Uterus (tissue), 2 donors: Measurements from ENCODE around the gene MXRA7.

Source experiments
- POLR2A ChIP-seq, 2 donors: fragments of 450-650 bp; IDR thresholded peaks; one replicate each; pipeline ENCODE4 v1.6.1; 2016; ENCODE audit warnings: antibody characterized with exemption in 2 of 2, mild to moderate bottlenecking in 1 of 2, moderate library complexity in 1 of 2
- TF ChIP-seq, protein P1 (sequence below), 4 experiments: fragments of 200-600 bp in 2 of 4; fragments of 450-650 bp in 2 of 4; sonication (generic) in 2 of 4; IDR thresholded peaks; one replicate each; pipeline ENCODE4 v1.5.1; 2016 to 2019; ENCODE audit warnings: antibody characterized with exemption in 4 of 4, mild to moderate bottlenecking in 2 of 4, moderate library complexity in 1 of 4

DNA sequence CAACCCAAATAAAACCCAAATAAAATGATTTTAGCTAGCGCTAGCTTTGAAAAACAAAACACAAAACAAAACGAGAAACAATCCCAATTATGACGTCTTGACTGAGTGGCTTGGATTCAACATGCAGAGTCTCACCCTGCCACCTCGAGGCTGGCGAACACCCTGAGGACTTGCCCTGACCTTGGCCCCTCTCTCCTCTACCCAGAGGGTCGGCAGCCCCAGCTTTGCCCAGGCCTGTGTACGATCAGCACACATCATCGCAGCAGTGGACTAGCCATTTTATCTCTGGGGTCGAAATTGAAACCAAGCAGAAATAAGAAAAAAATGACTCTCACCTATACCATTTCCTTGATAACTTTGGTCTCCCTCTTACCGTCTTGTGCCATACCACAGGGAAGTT lies 10.7 kb upstream of the MXRA7 start:
- TF ChIP-seq, protein P1, sequence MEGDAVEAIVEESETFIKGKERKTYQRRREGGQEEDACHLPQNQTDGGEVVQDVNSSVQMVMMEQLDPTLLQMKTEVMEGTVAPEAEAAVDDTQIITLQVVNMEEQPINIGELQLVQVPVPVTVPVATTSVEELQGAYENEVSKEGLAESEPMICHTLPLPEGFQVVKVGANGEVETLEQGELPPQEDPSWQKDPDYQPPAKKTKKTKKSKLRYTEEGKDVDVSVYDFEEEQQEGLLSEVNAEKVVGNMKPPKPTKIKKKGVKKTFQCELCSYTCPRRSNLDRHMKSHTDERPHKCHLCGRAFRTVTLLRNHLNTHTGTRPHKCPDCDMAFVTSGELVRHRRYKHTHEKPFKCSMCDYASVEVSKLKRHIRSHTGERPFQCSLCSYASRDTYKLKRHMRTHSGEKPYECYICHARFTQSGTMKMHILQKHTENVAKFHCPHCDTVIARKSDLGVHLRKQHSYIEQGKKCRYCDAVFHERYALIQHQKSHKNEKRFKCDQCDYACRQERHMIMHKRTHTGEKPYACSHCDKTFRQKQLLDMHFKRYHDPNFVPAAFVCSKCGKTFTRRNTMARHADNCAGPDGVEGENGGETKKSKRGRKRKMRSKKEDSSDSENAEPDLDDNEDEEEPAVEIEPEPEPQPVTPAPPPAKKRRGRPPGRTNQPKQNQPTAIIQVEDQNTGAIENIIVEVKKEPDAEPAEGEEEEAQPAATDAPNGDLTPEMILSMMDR (IDR thresholded peaks at IDR 0.05), result no peak
- TF ChIP-seq POLR2A (IDR thresholded peaks at IDR 0.05), result no peak
